Stimulated activated CD8-positive, alpha-beta memory T cell treated with anti-CD3 and anti-CD28 coated beads, Interleukin-2, amount 100 ng/mL, for 1 hour (primary cell): ENCODE measurements around the gene KRT85.

ENCODE experiments used
- DNase-seq, 2 donors: peaks; one replicate each; pipeline ENCODE4 v3.0.0-alpha.2; 2020; ENCODE audit warnings: low read depth in 2 of 2

The KRT85 gene

DNA sequence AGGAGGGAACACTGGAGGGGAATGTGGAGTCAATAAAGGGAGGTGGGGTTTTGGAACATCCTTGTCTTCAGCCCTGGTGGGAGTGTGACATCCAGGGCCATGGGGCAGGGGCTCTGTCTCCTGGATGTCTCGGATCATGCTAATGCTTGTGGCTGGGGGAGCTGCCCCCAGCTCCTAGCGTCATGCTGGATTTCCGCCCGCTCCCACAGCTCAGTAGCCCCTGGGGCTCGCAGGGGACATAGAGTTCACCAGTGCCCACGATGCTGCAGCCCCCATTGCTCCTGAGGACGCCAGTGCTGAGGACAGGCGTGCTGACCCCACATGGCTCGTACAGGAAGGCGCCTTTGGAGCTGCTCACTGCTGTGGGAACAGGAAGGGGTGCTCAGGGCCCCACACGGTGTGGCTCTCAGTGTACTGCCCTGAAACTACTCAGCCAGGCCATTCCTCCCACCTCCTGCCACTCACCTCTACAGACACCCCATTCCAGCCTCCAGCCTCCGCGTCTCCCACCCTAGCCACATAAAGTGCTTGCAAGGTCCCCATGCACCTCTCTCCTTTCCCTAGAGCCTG is 27.6 kb upstream of the KRT85 start:
- no peak for DNase-seq

DNA sequence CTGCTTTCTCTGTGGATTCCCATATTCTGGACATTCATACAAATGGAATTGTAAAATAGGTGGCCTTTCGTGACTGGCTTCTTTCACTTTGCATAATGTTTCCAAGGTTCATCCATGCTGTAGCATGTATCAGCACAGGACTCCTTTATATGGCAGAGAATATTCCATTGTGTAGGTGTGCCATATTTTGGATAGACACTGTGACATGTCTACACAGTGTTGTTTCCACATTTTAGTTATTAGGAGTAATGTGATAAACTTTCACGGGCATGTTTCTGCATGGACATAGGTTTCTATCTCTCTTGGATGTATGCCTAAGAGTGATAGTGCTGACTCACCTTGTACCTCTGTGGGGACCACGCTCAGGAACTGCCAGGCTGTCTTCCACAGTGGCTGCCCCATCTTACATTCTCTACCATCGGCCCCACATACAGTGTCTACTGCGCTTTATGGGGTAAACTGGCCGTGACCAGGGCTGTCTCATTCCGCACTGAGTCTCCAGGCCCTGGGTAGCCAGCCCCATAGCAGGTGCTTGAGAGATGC is 25.3 kb upstream of the KRT85 start:
- DNase-seq = no peak

GRCh38 chr12:52391618-52392002 is 24.3 kb upstream of the KRT85 start:
- DNase-seq = no peak

- no peak for DNase-seq
Measured at GRCh38 chr12:52390739-52391617, 23.7 kb upstream of the KRT85 start.

DNA sequence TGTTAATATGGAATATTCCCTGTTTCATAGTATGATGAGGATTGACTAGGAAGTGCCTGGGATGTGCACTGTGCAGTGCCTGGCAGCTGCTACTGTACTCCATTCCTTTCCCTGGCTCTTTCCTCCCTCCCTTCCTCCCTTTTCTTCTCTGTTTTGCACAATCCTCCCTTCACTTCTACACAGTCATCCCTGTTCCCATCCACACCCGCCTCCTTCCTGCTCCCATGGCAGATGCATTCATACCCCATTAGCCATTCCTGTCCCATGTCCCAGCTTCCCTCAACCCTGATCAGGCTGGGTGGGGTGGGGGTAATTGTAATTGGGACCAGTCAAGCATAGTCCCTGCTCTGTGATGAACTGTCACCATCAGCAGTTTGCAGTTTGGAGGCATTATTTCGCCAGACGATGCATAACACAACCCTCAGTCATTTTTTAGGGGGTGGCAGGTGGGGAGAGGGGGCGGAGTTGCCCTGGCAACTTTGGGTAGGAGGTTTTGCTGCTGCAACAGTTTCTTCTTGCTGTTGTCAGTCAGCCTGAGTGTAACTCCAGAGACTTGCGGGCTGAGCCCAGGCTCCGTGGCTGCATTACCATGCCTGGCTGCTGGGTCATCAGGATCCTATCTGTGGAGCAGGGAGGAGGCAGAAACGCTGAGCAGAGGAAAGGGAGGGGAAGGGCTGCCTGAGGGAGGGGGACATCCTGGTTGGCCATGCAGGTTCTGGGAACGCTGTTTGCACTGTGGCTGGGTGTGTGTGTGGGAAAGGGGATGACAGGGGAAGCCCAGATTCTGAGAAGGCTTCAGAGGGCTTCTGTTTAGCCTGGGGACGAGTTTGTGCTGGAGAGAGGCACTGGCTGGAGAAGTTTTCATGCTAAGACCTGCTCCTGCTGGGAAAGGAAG is 22.3 kb upstream of the KRT85 start:
- DNase-seq = no peak

GRCh38 chr12:52387859-52388258 is 20.6 kb upstream of the KRT85 start:
- DNase-seq = no peak

DNA sequence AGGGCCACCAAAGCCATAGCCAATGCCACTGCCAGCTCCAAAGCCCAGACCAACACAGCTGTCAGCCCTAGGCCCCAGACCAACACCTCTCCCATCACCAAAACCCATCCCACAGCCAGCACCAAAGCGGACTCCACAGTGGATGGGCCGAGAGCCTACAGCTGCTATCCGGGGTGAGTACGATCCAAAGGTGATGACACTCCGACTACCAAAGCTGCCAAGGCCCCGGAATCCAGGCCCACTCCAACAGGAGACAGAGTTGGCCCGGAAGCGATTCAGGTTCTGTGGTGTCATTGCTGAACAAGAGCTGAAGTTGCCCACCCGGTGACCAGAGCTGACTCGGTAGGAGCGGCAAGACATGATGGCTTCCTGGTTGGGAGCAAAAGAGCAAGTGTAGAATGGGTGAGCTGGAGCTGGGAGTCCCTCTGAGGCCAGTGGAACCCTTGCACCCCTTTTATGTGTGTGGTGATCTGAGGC is 18.0 kb upstream of the KRT85 start, which contains the start of gene KRT84:
TSS of gene KRT84 (minus strand) at position 427 of the 477 bp plus-strand sequence. CDS start at position 360, 67 bp downstream.
- DNase-seq = no peak

DNA sequence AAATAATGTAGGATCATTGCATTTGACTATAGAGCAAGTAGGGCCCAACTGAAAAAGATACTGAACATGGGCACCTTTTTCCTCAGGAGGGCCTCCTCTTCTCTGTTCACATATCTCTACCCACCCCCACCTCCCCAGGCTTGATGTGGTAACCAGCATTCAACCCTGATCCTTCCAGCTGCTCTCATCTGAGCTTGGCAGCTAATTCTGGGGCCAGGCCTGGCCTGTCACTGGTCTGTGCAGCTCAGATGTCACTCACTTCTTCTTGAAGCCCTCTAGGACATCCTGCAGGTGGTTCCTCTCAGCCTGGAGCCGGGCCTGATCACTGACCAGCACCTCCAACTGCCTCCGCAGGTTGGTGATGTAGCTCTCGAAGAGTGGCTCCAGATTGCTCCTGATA is 16.1 kb upstream of the KRT85 start:
- no peak for DNase-seq

GRCh38 chr12:52382854-52383253 is 15.6 kb upstream of the KRT85 start:
- no peak for DNase-seq

DNA sequence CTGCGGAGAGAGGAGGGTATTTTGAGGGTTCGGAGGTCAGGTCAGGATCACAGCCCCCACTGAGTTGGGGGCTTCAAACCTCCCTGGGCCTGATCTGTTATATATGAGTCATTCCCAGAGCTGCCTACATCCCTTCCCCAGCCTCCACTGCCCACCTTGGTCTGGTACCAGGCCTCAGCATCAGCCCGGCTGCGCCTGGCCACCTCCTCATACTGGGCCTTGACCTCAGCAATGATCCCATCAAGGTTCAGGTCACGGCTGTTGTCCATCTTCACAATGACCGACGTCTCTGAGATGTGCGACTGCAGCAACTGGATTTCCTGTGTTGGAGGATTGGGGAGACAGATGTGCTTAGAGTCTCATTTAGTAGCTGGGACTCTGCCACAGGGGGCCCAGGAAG is 13.9 kb upstream of the KRT85 start:
- no peak for DNase-seq

- DNase-seq = no peak
Measured at GRCh38 chr12:52380271-52380694, 13.0 kb upstream of the KRT85 start.

DNA sequence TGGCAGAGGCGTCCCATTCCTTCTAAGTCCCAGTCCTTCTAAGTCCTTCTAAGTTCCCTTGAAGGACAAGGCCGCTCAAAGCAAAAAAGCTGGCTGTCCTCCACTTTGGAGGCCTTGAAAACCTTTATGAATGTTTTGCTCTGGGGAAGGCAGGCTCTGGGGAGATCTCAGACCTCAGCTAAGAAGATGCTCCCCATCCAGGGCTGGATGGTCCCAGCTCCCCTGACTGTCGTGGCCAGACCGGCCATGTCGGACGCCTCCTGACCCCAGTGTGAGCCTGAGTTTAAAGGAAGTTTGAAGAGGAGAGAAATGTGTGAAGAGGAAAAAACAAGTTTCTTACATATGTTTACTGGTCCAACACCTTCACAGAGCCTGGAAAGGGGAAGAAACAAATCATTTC is 12.3 kb upstream of the KRT85 start:
- no peak for DNase-seq

DNA sequence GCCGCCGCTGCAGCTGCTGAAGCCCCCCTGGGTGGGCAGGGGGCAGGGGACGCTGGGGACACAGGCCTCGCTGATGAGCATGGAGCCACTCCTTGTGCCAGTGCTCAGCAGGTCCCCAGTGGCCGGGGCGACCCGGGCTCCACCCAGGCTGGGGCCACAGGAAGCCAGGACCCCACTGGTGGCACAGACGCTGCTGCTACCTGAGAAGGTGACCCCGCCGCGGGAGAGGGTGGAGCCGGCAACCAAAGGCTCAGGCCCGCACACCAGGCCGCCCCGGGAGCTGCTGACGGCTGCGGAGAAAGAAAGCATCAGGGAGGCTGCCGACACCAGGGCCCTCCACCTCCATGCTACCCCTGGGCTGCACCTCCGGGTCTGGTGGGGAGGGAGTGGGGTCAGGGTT is 10.8 kb upstream of the KRT85 start:
- no peak for DNase-seq

GRCh38 chr12:52377266-52377665 is 10.0 kb upstream of the KRT85 start:
- DNase-seq = no peak

GRCh38 chr12:52372216-52373154 is 5.2 kb upstream of the KRT85 start:
- peak; percentile 26 to 28 for DNase-seq

DNA sequence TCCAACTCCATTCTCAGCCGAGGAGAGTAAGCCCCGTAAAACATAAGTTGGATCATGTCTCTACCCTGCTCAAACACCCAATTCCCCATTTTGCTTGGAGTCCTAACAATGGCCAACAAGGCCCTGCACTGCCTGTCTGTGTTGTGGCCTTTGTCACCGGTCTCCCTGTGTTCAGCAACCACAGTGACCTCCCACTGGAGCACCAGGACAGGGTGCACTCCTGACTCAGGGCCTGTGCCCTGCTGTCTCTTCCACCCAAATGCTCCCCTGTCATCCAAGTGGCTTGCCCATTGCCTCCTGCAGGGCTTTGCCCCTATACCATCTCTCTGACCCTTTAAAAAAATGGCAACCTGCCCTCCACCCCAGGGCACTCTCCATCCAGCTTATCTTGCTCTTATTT is 4.4 kb upstream of the KRT85 start:
- no peak for DNase-seq

DNA sequence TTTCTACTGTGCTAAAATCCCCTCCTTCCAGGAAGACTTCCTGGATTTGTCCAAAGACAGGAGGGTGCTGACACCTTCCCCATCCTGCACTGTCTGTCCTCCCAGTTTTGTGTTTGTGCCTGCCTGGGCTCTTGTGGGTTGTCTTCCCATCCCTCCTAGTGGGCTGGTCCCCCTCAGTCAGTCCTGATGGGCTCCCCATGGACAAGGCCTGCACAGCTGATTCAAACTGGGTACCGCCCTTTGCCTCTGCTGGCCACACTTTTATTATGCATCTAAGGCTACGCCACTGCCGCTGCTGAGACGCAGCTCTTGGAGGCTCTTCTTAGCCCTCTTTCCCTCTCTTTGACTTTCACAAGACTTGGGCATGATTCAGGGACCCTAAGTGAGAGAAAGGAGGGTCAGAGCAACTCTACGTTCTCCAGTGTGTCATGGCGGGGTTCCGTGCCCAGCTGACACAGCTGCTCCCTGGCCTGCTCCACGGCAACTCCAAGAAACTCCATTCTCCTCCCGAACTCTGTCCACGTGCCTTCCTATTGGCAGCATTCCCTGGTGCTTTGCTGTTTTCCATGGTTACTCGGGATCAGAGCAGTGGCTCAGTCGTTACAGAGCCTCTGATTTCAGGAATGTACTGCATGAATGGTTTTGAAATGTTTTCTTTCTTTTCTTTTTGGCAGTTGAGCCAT is 3.8 kb upstream of the KRT85 start:
- no peak for DNase-seq

- DNase-seq = no peak
Measured at GRCh38 chr12:52369809-52370208, 2.5 kb upstream of the KRT85 start.

DNA sequence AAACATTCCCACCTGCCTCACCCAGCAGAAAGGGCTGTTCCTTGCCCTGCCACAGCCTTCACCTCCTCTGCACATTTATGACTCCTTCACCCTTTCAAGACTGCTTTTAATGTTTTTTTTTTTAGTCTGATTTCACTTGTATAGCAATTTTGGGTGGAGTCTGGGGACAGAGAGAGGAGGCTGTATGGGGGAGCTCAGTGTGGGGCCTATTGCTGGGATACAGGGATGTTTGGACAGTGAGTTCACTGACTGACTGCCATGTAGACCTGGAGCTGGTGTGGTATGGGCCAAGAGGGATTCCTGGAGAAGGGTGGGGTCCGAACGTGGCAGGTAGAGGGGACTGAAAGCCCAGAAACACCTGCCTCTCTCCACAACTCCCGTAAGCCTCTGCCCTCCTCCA is 1.9 kb upstream of the KRT85 start:
- no peak for DNase-seq

DNA sequence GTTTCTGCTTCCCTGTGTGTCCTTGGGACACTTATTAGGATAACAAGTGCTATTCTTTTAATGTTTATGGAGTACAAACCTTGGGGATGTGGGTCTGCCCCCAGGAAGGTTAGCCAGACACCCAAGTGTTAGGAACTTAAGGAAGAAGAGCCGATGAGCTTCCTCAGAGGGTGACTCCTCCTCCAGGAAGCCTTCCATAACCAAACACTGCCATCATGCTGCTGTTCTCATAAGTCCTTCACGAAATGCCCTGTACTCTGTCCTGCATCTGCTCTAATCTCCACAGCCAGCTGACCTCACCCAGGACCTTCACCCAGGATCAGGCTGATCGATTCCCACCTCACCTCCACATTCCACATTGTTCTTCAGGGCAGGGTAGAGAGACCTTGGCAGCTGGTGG is 1.2 kb upstream of the KRT85 start:
- DNase-seq = no peak
